Right lobe of liver (tissue), 4 donors: ENCODE data around the gene LAMB1.

Experiments used
- POLR2A ChIP-seq: fragments of 450-650 bp; IDR thresholded peaks from one replicate; pipeline ENCODE4 v1.6.1; 2017; ENCODE audit warnings: antibody characterized with exemption, mild to moderate bottlenecking
- TF ChIP-seq, protein P1 (sequence below), 4 donors: fragments of 200-600 bp in 3 of 4; fragments of 450-650 bp in 1 of 4; IDR thresholded peaks; one replicate each; pipeline versions ENCODE4 v1.5.1 to v1.8.0; 2016 to 2022; ENCODE audit warnings: antibody characterized with exemption in 4 of 4, mild to moderate bottlenecking in 2 of 4
- donor health status: DM: no; HTN: no; CAD: no.
- donor health status: DM: no; HTN: no; CAD: no.
- donor health status: DM: no; HTN: yes; CAD: no.

- no peak for TF ChIP-seq POLR2A
- TF ChIP-seq, protein P1, sequence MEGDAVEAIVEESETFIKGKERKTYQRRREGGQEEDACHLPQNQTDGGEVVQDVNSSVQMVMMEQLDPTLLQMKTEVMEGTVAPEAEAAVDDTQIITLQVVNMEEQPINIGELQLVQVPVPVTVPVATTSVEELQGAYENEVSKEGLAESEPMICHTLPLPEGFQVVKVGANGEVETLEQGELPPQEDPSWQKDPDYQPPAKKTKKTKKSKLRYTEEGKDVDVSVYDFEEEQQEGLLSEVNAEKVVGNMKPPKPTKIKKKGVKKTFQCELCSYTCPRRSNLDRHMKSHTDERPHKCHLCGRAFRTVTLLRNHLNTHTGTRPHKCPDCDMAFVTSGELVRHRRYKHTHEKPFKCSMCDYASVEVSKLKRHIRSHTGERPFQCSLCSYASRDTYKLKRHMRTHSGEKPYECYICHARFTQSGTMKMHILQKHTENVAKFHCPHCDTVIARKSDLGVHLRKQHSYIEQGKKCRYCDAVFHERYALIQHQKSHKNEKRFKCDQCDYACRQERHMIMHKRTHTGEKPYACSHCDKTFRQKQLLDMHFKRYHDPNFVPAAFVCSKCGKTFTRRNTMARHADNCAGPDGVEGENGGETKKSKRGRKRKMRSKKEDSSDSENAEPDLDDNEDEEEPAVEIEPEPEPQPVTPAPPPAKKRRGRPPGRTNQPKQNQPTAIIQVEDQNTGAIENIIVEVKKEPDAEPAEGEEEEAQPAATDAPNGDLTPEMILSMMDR (IDR thresholded peaks at IDR 0.05) = no peak
Measured at GRCh38 chr7:107946451-107946850, 56.5 kb downstream of the LAMB1 start.
